GM21825 (cell line): ENCODE results near the gene IFT172.

Experiments
- ATAC-seq: cut with Tn5 transposase; IDR thresholded peaks from one replicate; pipeline ENCODE4 v1.9.1; 2021; ENCODE audit warnings: mild to moderate bottlenecking, moderate library complexity; ENCODE audit not compliant: unreplicated experiment

IFT172 gene

DNA sequence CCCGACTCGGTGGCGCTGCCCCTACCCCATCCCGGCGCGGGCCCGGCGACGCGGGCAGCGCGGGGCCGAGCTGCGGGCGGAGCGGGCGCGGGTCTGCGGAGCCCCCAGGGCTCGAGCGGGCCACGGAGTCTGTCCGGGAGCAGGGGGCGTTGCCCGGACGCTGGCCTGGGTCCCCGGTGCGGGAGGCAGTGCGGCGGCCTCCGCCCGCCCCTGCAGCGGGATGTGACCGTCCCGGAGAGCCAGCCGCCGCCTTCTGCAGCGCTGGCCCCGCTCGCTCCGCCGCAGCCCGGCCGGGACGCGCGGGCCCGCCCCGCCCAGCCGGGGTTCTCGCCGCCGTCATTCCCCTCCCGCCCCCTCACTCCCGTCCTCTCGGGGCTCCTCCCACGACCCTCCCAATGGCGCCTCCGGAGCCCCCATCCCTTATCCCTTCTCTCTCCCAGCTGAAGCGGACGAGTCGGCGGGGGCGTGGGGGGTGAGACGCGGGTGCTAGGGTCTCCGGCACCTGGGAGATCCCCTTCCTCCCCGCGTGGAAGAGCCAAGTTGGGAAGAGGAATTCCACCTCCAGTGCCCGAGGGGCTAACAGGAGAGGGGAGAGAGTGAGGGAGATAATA, 5.5 kb upstream of the IFT172 start, which contains the start of gene FNDC4:
Gene FNDC4 (minus strand): TSS at position 257 of the 611 bp plus-strand sequence. CDS start 521 bp downstream, outside the sequence.
- no peak for ATAC-seq

DNA sequence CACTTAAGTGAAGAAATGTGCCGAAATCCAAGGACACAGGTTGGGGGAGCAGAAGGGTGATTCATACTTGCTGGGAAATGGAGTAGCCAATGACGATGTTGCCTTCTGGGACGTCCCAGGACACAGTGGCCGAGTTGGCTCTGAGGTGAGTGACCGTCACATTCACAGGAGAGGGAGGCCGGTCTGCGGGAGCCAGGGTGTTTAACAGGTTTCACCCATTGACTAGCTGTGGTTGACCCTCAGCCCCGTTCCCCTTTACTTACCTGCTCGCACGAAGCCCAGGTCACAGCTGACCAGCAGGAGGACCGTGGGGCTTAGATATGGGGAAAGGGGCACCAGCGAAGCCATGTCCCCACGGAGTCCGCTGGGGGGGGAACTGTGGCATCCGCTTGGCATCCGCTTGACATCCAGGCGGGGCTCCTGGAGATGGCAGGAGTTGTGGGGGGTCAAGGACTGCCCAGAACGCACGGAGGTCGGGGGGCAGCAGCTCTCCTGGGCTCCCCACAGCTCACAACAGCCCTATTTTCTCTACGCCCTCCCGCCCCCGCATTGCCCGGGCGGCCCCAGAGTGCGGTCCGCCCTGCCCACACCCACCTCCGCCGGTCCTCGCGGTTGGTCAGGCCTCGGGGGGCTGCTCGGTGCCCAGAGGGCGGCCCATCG, 4.9 kb upstream of the IFT172 start:
- no peak for ATAC-seq

DNA sequence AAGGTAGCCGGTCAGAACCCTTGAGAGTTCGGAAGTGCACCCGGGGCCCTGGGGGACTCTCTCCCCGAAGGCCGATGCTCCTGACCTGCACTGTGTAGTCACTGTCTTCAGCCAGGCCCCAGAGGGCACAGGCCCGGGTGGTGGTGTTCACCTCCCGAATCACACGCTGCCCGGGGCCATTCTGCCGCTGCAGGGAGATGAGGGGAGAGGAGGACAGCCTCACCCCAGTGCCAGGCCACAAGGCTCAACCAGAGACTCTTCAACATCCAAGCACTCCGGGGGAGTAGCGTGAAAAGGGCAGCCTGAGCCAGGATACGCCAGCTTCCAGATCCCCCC, 4.4 kb upstream of the IFT172 start:
- no peak for ATAC-seq

DNA sequence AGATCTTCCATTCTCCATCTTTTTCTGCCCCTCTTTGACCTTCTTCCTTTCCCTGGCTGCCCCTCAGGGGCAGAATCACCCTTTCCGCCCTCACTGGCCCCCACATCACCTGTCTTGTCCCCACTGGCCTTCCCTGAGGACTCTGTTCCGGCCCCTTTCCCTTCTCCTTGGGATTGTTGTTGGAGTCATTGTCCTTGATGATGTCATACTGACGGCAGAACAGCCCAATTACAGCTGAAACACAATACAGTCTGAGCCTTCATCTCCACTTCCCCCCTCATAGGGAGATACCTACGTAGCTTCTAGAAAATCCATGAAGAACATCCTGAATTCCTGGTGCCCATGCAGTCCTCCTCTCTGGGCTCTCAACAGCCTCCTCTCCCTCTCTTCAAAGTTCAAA, 3.0 kb upstream of the IFT172 start:
- no peak for ATAC-seq

DNA sequence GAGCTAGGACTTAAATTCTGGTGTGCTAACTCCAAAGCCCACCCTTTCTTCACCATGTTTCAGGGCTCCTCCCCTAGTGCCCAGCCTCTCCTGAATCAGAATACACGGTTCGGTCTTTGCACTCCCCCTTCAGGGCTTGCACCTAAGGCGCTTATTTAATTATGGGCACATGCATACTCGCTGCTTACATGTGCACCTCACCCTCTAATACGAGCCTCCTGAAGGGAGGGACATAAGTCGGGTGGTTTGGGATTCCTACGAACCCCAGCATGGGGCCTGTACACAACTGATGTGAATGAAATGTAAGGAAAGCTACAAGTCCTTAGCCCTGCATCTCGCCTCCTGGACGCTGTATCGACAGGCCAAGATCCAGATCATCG, 435 bp downstream of the IFT172 start:
- no peak for ATAC-seq

DNA sequence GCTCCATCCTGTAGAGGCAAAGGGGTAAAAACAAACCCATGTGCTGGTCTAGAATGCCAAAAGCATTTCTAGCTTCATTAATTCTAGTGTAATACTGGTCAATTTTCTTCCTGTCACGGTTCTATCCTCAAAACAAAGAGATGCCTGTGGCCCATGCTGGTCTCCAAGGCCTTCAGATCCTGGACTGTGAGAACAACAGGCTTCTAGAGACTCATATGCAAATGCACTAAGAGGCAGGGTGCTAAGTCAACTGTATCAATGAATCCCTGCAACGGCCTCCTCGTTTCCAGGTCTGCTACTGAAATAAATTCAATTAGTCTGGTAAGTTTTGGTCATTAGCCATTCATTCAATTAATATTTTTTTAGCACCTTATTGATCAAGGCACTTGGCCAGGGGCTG, 4.0 kb downstream of the IFT172 start:
- ATAC-seq = no peak

DNA sequence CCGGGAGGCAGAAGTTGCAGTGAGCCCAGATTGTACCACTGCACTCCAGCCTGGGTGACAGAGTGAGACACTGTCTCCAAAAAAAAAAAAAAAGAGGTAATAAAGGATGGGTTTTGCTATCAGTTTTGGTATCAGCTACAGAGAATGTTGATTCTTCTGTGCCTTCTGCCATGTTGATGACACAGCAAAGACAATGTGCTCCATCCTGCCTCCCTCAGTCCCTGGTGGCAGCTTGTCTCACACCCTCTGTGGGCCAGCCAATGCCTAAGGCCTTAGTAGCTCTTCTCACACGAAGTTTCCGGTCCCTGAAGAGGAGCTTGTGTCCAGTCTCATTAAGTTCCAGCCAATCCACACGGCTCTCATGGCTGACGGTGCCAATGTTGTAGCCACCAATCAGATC, 17.6 kb downstream of the IFT172 start:
- ATAC-seq = no peak

DNA sequence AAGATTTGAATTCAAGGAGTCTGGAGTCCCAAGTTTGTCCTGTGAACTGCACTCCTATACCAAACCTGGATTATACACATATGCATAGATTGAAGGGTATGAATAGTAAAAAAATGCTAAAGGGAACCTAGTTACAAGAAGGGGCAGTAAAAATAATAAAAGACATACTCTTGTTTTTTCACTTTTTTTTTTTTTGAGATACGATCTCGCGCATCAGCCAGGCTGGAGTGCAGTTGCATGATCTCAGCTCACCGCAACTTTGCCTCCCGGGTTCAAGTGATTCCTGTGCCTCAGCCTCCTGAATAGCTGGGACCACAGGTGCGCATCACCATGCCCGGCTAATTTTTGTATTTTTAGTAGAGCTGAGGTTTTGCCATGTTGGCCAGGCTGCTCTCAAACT, 25.1 kb downstream of the IFT172 start:
- ATAC-seq = no peak

DNA sequence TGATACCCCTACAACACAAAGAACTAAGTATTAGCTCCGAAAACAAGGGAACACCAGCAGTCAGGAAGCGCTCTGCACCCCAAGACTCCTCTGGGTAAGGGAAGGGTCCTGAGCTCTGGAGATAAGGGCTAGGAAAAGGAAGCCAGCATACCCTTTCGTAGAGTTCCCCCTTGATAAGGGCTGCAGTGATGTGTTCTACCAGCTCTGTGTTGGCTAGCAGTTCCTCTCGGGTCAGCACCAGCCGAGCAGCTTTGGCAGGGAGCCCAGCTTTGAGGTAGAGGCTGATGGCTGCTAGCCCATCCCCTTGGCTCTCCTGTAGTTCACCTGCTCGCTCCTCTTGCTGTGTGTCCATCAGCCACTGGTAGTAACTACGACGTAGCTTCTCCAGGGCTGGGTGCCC, 28.4 kb downstream of the IFT172 start:
- ATAC-seq = no peak

DNA sequence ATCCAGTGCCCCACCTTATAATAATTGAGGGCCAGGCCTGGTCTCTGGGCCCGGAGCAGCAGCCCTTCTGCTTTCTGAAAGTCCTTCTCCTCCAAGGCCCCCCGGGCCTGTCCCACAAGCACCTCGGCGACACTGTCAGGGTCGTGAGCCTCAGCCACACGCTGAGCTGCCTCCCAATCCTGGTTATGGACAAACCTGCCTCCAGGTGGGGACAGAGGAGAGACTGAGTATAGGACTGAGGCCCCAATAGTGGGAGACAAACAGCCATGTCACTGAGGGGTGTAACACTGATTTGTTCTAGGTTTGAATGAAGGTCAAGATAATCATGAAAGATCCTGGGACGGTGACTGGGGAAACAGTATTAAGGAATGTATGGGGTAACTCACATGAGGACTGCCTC, 35.6 kb downstream of the IFT172 start:
- no peak for ATAC-seq

DNA sequence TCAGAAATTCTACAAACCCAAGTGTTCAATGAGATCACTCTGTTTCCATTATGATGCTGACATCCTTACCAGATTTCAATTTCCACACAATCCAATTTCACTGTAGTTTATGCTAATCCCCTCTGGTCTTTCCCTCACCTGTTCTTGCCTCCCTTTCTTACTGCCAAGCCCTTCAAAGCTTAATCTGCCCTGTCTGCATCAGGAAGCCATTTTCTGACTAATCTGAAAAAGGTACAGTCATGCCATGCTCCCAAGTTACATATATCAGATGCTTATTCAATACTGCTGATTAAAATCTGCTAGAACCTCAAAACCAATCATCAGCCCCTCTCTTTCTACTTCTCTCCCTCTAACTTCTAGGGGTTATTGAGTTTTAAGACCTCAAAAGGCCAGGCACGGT, 38.4 kb downstream of the IFT172 start:
- no peak for ATAC-seq

DNA sequence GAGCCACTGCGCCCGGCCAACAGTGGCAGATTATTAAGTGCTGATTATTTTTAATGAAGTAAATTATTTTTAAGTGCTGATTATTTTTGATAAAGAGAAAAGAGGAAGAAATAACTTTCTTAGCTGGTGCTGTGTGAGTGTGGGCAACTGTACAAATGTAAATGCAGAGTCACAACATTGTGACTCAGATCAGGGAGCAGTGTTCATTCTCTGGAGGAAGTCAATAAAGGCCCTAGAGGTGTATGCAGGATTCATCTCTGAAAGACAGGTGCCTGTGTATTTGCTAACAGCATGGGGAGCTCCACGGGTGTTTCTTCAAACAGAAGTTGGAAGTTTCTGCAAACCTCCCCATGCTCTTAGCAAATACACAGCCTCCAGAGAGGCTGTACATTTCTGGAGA, 41.2 kb downstream of the IFT172 start:
- ATAC-seq = no peak

DNA sequence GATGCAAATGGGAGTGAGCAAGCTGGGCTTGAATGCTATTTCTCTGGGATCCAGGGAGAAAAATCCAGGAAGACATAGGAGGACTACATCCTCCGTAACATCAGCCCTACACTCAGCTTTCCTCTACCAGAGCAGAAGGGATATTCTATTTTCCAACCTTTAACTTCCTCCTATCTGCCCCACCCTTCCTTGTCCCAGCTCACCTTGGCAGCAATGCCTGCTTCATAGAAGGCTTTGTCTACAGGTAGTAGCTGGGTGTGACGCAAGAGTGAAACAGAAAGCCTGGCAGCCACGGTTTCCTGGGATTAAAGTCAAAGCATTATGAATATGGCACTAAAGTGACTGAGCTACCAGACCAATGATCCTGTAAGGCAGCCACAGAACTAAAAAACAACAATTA, 43.5 kb downstream of the IFT172 start:
- no peak for ATAC-seq

DNA sequence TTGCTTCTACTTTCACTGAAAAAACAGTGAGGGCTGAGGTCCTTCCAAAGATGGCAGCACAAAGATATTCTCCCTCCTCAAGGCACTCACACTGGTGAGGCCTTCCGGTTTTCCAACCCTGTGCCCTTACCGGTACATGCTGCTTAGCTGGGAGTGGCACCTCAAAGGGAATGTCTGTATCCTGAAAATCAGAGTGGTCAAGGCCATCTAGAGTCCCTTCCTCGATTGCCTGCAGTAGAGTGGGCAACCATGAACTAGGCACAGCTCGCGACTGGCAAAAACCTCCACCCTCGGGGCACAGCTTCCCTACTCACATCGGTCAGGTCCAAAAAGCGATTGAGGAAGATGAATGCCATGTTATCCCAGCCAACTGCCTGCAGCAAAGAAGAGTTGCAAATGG, 43.9 kb downstream of the IFT172 start:
- ATAC-seq = no peak

DNA sequence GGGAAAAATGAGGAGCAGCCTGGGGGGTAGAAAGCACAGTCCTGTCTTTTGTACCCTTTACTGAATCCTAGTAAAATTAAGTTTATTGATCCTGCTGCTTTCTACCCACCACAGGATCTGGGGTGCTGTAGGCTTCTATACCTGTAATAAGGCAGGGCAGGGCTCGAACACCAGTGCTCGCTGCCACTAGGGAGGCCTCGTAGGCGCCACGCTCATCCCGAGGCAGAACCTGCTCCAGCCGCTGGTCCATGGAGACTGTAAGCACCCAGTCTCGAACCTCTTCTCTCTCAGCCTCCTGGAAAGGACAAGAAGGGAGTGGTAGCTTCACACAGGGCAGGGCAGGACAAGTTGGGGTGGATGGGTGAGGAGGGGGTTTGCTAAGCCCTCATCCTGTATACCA, 44.4 kb downstream of the IFT172 start:
- ATAC-seq = no peak

DNA sequence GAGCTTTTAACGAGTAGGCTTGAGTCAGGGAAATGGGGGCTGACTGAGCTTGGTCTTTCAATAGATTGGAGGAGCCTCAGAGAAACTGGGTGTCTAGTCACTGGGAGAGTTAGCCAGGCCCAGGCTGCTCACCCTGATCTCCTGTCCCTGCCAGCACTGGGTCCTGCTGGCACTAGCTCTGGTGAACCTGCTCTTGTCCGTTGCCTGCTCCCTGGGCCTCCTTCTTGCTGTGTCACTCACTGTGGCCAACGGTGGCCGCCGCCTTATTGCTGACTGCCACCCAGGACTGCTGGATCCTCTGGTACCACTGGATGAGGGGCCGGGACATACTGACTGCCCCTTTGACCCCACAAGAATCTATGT, 46.6 kb downstream of the IFT172 start:
- no peak for ATAC-seq

DNA sequence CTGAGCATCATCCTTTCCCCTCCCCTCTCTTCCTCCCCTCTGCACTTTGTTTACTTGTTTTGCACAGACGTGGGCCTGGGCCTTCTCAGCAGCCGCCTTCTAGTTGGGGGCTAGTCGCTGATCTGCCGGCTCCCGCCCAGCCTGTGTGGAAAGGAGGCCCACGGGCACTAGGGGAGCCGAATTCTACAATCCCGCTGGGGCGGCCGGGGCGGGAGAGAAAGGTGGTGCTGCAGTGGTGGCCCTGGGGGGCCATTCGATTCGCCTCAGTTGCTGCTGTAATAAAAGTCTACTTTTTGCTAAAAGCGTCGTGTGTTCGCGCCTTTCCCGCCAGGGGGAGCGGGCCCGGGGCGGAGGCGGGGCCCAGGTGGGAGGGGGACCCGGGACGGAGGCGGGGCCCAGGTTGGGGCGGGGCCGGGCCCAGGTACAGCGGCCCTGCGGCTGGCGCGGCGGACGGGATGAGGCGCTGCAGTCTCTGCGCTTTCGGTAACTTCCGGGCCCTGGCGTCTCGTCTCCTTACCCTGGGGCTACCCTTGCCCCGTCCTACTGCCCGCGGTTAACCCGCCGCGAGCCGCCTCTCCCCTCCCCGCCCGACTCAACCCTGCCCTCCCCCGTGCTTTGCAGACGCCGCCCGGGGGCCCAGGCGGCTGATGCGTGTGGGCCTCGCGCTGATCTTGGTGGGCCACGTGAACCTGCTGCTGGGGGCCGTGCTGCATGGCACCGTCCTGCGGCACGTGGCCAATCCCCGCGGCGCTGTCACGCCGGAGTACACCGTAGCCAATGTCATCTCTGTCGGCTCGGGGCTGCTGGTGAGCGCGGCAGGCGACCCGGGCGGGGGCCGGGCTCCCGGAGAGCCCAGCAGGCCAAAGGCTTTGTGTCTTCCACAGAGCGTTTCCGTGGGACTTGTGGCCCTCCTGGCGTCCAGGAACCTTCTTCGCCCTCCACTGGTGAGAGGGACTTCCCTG, 47.3 kb downstream of the IFT172 start, which contains the start of gene KRTCAP3:
Gene KRTCAP3 (plus strand): TSS at position 424 of the 962 bp plus-strand sequence. CDS start 32 bp downstream, at position 456.
- ATAC-seq = no peak

DNA sequence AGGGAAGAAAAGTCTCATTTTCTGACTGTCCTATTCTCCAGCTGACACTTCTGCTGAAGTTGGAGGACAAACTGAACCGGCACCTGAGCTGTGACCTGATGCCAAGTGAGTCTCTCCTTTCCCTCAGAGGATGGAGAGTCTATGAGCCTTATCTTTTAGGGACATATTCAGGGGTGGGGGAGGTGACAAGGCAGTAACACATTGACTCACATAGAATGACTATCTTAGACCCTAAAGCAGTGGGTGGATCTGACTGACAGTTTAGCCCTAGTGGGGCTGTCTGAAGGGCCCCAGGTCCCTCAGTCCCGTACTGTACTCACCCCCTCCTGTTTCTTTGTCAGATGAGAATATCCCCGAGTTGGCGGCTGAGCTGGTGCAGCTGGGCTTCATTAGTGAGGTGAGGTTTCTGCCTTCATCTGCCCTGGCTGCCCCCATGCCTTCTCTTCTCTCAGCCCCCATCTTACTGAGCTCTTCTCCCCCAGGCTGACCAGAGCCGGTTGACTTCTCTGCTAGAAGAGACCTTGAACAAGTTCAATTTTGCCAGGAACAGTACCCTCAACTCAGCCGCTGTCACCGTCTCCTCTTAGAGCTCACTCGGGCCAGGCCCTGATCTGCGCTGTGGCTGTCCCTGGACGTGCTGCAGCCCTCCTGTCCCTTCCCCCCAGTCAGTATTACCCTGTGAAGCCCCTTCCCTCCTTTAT, 48.2 kb downstream of the IFT172 start:
- ATAC-seq = no peak

DNA sequence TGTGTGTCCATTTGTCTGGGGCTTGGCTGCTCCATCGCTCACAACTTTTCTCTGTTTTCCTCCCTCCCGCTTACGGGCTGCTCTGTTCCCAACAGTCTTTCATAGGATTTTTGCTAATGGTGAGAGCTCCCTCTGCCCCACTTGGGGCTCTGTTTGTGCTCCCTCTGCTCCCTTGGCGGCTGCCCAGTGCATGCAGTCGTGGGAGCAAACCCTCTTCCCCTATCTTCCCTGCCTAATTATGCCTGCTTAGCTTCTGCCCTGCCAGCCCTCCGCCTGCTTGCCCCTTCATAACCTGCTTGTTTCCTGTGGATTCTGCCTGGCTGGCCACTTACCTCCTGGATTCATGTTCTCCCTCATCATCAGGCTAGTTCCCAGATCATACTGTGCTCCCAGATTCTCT, 53.9 kb downstream of the IFT172 start:
- ATAC-seq = no peak

DNA sequence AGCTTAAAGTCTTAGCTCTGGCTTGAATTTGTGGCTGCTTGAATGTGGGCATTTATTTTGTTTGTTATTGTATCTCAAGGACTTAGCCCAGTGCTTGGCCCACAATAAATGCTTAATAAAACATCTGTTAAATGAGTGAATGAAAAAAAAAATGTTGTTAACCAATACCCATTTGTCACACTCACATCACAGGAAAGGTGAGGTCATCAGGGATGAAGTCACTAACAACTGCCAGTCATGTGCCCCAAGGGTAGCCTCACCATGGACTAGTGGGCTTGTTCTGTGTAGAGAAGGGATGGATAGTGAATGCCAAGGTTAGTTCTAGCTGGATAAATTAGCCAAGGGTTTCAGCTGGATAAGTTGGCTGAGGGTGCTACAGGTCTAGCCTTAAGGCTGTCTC, 58.1 kb downstream of the IFT172 start:
- no peak for ATAC-seq

DNA sequence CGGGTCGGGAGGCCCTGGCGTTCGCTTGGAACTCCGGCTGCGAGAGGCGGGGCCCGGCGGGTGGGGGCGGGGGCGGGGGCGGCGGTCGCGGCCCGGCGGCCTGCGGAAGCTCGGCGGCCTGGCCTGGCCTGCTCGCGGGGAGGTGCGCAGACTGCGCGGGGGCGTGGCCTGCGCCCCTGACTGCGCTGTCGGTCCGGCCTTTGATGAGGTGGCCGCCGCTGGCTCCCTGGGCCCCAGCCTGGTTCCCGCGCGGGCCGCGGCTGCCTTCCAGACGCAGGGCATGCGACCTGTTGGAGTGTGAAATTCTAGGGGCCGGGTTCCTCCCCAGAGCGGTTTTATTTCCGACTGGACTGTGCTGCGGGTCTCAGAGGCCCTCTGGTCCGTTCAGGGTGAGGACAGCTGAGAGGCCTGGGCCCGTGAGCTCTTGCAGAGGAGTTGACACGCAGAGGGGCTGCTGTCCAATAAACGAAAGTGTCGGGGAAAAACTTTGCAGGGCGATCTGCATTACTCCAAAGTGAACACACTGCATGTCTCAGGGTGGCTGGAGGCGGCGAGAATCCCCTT, 60.5 kb downstream of the IFT172 start:
- ATAC-seq = peak; percentile 69
